ENCODE data around the gene ERFL. TPM values are rescaled to one million over a fixed set of nuclear protein-coding genes. Genes with fewer than 3 reads are reported as not detected.
A peak's percentile ranks its signal among the peaks of the same experiment; 100 is the strongest.

Gene ERFL
- total and polyA plus RNA-seq, 10 donors: 0.46 to 3.0 (median 2.1) TPM

- no peak for DNase-seq
- H3K4me1 ChIP-seq: peaks cover 0 to 45% (median 2%) of the 10 kb centered on the region in 6 donors
- TF ChIP-seq, protein P1, sequence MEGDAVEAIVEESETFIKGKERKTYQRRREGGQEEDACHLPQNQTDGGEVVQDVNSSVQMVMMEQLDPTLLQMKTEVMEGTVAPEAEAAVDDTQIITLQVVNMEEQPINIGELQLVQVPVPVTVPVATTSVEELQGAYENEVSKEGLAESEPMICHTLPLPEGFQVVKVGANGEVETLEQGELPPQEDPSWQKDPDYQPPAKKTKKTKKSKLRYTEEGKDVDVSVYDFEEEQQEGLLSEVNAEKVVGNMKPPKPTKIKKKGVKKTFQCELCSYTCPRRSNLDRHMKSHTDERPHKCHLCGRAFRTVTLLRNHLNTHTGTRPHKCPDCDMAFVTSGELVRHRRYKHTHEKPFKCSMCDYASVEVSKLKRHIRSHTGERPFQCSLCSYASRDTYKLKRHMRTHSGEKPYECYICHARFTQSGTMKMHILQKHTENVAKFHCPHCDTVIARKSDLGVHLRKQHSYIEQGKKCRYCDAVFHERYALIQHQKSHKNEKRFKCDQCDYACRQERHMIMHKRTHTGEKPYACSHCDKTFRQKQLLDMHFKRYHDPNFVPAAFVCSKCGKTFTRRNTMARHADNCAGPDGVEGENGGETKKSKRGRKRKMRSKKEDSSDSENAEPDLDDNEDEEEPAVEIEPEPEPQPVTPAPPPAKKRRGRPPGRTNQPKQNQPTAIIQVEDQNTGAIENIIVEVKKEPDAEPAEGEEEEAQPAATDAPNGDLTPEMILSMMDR (IDR thresholded peaks at IDR 0.05 in 8 of 11, conservative IDR thresholded peaks at IDR 0.05 in 3 of 11): no peak
- TF ChIP-seq POLR2AphosphoS5 (IDR thresholded peaks at IDR 0.05): peak in 1 of 3 donors; percentile 57
- 89 to 96% (median 94%) methylated on average over 14 to 15 of the region's 15 CpGs for whole genome bisulfite sequencing, 5 donors
- no peaks in the 10 kb centered on the region for H3K27me3 ChIP-seq (replicated peaks in 1 of 7)
- no peaks in the 10 kb centered on the region for H3K9me3 ChIP-seq
- peaks cover 14 to 96% (median 85%) of the 10 kb centered on the region in 6 donors for H3K36me3 ChIP-seq
- no peak overlapping the region for H3K4me3 ChIP-seq
- intact Hi-C loops (cut with DNase I; ENCODE audit: low total_unique reads): no loop called here
- peak overlapping the region in 1 of 8 donors; percentile 40 for H3K27ac ChIP-seq
Observed at GRCh38 chr19:41898235-41898634, 30.0 kb downstream of the ERFL start.

DNA sequence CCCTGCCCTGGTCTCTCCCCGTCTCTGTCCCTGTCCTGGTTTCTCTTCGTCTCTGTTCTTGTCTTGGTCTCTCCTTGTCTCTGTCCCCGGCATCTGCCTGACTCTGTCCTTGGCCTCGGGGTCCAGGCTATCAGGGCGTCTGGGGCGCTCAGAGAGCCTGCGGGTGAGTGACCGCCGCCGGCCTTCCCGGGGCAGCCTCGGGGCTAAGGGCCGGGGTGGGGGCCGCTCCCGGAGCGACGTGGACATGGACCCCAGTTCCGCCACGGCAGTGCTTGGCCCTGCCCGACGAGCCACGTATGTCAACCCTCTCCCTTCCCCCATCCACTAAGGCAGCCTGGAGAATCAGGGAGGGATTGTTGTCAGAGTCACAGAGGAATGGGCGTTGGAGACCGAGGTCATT lies 30.4 kb downstream of the ERFL start:
- H3K27me3 ChIP-seq (replicated peaks in 1 of 7): no peaks in the 10 kb centered on the region
- peaks cover 0 to 50% (median 3%) of the 10 kb centered on the region in 6 donors for H3K4me1 ChIP-seq
- DNase-seq: no peak
- intact Hi-C loops (cut with DNase I; ENCODE audit: low total_unique reads): no loop called here
- TF ChIP-seq POLR2A (IDR thresholded peaks at IDR 0.05): no peak
- peak in 2 of 3 donors; percentile 29 to 53 for TF ChIP-seq POLR2AphosphoS5 (IDR thresholded peaks at IDR 0.05)
- no peak overlapping the region for H3K27ac ChIP-seq
- H3K4me3 ChIP-seq: no peak overlapping the region
- no peaks in the 10 kb centered on the region for H3K9me3 ChIP-seq
- WGBS, 5 donors: 87 to 94% (median 92%) methylated on average over 24 of the region's 24 CpGs
- H3K36me3 ChIP-seq: peaks cover 11 to 96% (median 84%) of the 10 kb centered on the region in 6 donors

DNA sequence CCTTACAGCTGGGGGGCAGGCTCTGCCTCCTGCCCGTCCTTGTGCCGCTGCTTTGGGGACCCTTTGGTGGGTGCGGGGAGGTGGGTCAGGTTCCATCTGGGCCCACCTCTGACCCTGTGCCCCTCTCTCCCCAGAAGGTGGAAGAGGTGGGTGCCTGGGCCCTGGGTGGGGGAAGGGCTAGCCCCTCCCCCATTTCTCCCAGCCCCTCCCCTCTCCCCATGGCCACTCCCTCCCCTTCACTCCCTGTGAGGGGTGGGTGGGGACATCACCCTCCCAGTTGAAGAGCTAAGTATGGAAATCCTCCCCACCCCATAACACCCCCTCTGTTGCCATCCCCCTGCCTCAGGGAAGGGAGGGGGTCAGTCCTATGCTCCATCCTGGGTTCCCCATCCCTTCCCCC lies 31.1 kb downstream of the ERFL start:
- Histone ChIP-seq H3K36me3 (peaks cover 11 to 96% (median 84%) of the 10 kb centered on the region in 6 donors), H3K27me3 (replicated peaks in 1 of 7) (no peaks in the 10 kb centered on the region), H3K4me3 (no peak overlapping the region), H3K27ac (peak overlapping the region in 1 of 8 donors; percentile 48), H3K4me1 (peaks cover 0 to 56% (median 9%) of the 10 kb centered on the region in 6 donors), H3K9me3 (no peaks in the 10 kb centered on the region)
- 86 to 96% (median 95%) methylated on average over 3 of the region's 3 CpGs for WGBS, 5 donors
- TF ChIP-seq POLR2AphosphoS5 (IDR thresholded peaks at IDR 0.05) (peak in 1 of 3 donors; percentile 39), POLR2A (IDR thresholded peaks at IDR 0.05) (no peak)
- TF ChIP-seq, protein P1 (IDR thresholded peaks at IDR 0.05 in 8 of 11, conservative IDR thresholded peaks at IDR 0.05 in 3 of 11): no peak
- no peak for DNase-seq
- intact Hi-C loops (cut with DNase I; ENCODE audit: low total_unique reads): no loop called here

GRCh38 chr19:41896581-41896942 lies 31.7 kb downstream of the ERFL start:
- no peak for DNase-seq
- Histone ChIP-seq H3K27ac (peak overlapping the region in 2 of 8 donors; percentile 18 to 50), H3K4me3 (no peak overlapping the region), H3K4me1 (peaks cover 0 to 62% (median 16%) of the 10 kb centered on the region in 6 donors), H3K9me3 (no peaks in the 10 kb centered on the region), H3K27me3 (replicated peaks in 1 of 7) (no peaks in the 10 kb centered on the region), H3K36me3 (peaks cover 11 to 96% (median 84%) of the 10 kb centered on the region in 6 donors)
- TF ChIP-seq POLR2AphosphoS5 (IDR thresholded peaks at IDR 0.05): no peak
- intact Hi-C loops (cut with DNase I; ENCODE audit: low total_unique reads): no loop called here
- WGBS, 5 donors: 67 to 90% (median 85%) methylated on average over 1 of the region's 1 CpG

GRCh38 chr19:41895745-41896580 lies 32.3 kb downstream of the ERFL start:
- Histone ChIP-seq H3K4me1 (peaks cover 0 to 68% (median 21%) of the 10 kb centered on the region in 6 donors), H3K4me3 (no peak overlapping the region), H3K27ac (peak overlapping the region in 2 of 8 donors; percentile 18 to 50), H3K9me3 (no peaks in the 10 kb centered on the region), H3K27me3 (replicated peaks in 1 of 7) (no peaks in the 10 kb centered on the region), H3K36me3 (peaks cover 11 to 96% (median 82%) of the 10 kb centered on the region in 6 donors)
- WGBS, 5 donors: 79 to 91% (median 88%) methylated on average over 15 to 19 of the region's 19 CpGs
- TF ChIP-seq, protein P1 (IDR thresholded peaks at IDR 0.05 in 8 of 11, conservative IDR thresholded peaks at IDR 0.05 in 3 of 11): no peak
- TF ChIP-seq POLR2AphosphoS5 (IDR thresholded peaks at IDR 0.05) (peak; percentile 7 to 74 (median 24)), POLR2A (IDR thresholded peaks at IDR 0.05) (no peak)
- no peak for DNase-seq
- intact Hi-C loops (cut with DNase I; ENCODE audit: low total_unique reads): no loop called here
